Kidney epithelial cell (primary cell): ENCODE results near the gene RPF1. TPM values are rescaled to one million over a fixed set of nuclear protein-coding genes. Genes with fewer than 3 reads are reported as not detected.

Source experiments
- DNase-seq: peaks from one replicate; pipeline ENCODE4 v3.0.0-alpha.2; 2010; ENCODE audit warnings: low read depth
- H3K27me3 ChIP-seq: 2 replicates; pipeline ENCODE4 v1.6.0; 2011; ENCODE audit warnings: low read length; ENCODE audit not compliant: control insufficient read depth, insufficient read depth
- H3K36me3 ChIP-seq: 2 replicates; pipeline ENCODE4 v1.5.1; 2011; ENCODE audit warnings: low read length; ENCODE audit not compliant: control insufficient read depth, insufficient read depth
- H3K4me3 ChIP-seq: 2 replicates; pipeline ENCODE4 v1.5.1; 2011; ENCODE audit warnings: low read depth, mild to moderate bottlenecking, control low read depth, low read length
- total RNA-seq: library from RNA; depleted of rRNA; stranded (reverse); fragments of >200 nt; gene quantifications from 2 replicates; pipeline ENCODE4 v1.2.3, GENCODE V29; 2015
- TF ChIP-seq, protein P1 (sequence below): IDR thresholded peaks from 2 replicates; pipeline ENCODE4 v1.5.1; 2011; ENCODE audit warnings: mild to moderate bottlenecking, moderate library complexity, low read length, control low read depth, inconsistent platforms; ENCODE audit not compliant: insufficient read depth, poor library complexity, severe bottlenecking

The RPF1 gene
- total RNA-seq, 1 donor from 2014 or later = 65.4 TPM

- TF ChIP-seq, protein P1, sequence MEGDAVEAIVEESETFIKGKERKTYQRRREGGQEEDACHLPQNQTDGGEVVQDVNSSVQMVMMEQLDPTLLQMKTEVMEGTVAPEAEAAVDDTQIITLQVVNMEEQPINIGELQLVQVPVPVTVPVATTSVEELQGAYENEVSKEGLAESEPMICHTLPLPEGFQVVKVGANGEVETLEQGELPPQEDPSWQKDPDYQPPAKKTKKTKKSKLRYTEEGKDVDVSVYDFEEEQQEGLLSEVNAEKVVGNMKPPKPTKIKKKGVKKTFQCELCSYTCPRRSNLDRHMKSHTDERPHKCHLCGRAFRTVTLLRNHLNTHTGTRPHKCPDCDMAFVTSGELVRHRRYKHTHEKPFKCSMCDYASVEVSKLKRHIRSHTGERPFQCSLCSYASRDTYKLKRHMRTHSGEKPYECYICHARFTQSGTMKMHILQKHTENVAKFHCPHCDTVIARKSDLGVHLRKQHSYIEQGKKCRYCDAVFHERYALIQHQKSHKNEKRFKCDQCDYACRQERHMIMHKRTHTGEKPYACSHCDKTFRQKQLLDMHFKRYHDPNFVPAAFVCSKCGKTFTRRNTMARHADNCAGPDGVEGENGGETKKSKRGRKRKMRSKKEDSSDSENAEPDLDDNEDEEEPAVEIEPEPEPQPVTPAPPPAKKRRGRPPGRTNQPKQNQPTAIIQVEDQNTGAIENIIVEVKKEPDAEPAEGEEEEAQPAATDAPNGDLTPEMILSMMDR = no peak
- no peaks in the 10 kb centered on the region for H3K27me3 ChIP-seq
- H3K4me3 ChIP-seq = no peak overlapping the region
- H3K36me3 ChIP-seq = peaks cover 1% of the 10 kb centered on the region
- DNase-seq = no peak
Observed at GRCh38 chr1:84488107-84488506, 9.0 kb downstream of the RPF1 start.

DNA sequence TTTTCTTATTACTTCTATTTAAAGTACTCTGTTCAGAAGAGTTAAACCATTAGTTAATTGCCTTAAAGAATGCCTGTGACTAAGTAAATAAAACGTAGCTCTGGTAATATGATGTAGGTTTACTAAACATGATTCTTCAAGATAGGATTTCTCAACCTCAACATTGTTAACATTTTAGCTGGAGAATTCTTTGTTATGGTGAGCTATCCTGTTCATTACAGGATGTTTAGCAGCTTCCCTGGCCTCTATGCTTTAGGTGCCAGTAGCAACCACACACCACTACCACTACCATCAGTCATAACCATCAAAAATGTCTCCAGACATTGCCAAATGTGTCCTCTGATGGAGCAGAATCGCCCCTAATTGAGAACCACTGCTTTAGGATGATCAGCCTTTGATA is 10.7 kb downstream of the RPF1 start:
- no peak for DNase-seq
- H3K4me3 ChIP-seq = no peak overlapping the region
- peaks cover 1% of the 10 kb centered on the region for H3K36me3 ChIP-seq
- H3K27me3 ChIP-seq = no peaks in the 10 kb centered on the region
- TF ChIP-seq, protein P1 = no peak

- Histone ChIP-seq H3K4me3 (no peak overlapping the region), H3K36me3 (peaks cover 1% of the 10 kb centered on the region), H3K27me3 (no peaks in the 10 kb centered on the region)
- DNase-seq = no peak
- TF ChIP-seq, protein P1 = no peak
Observed at GRCh38 chr1:84492726-84493125, 13.7 kb downstream of the RPF1 start.

GRCh38 chr1:84493747-84494146 is 14.7 kb downstream of the RPF1 start:
- Histone ChIP-seq H3K4me3 (no peak overlapping the region), H3K27me3 (no peaks in the 10 kb centered on the region), H3K36me3 (peaks cover 1% of the 10 kb centered on the region)
- no peak for DNase-seq
- TF ChIP-seq, protein P1 = no peak

GRCh38 chr1:84496498-84496897 is 17.4 kb downstream of the RPF1 start:
- no peak for DNase-seq
- TF ChIP-seq, protein P1 = no peak
- no peak overlapping the region for H3K4me3 ChIP-seq
- no peaks in the 10 kb centered on the region for H3K36me3 ChIP-seq
- H3K27me3 ChIP-seq = no peaks in the 10 kb centered on the region

GRCh38 chr1:84497631-84498275 is 18.7 kb downstream of the RPF1 start:
- Histone ChIP-seq H3K27me3 (no peaks in the 10 kb centered on the region), H3K4me3 (no peak overlapping the region), H3K36me3 (no peaks in the 10 kb centered on the region)
- TF ChIP-seq, protein P1 = no peak
- DNase-seq = no peak
